Measurements from ENCODE around the gene NEUROD6.

NEUROD6 gene

DNA sequence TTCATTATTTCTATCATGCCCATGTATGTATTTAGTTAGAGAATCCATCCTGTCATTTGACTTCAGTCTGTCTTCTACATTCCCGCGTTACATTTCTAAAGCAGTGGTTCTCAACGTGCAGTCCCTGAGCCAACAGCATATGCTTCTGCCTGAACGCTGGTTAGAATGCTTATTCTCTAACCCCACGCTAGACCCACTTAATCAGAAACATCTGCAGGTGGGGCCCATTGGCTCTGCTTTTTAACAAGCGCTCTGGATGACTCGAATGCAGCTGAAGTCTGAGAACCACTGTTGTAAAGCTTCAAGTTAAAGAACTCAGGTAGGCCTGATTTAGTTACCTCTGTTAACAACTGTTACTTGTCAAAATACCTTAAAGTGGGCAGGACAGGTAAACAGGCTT, 38.2 kb downstream of the NEUROD6 start:
- CTCF ChIA-PET = no interaction called here
- POLR2A ChIA-PET = no interaction called here
- TF ChIP-seq ZFP3 (tag by site-specific recombination; IDR thresholded peaks at IDR 0.05; ENCODE audit: low read depth) (no peak), KLF16 (tag by site-specific recombination; IDR thresholded peaks at IDR 0.05) (no peak), KLF7 (tag by site-specific recombination; IDR thresholded peaks at IDR 0.05; ENCODE audit: borderline replicate concordance) (no peak), ZNF292 (tag by site-specific recombination; IDR thresholded peaks at IDR 0.05; ENCODE audit: borderline replicate concordance, low read depth) (no peak), ZNF521 (tag by site-specific recombination; IDR thresholded peaks at IDR 0.05) (no peak)
- TF ChIP-seq, protein P1, sequence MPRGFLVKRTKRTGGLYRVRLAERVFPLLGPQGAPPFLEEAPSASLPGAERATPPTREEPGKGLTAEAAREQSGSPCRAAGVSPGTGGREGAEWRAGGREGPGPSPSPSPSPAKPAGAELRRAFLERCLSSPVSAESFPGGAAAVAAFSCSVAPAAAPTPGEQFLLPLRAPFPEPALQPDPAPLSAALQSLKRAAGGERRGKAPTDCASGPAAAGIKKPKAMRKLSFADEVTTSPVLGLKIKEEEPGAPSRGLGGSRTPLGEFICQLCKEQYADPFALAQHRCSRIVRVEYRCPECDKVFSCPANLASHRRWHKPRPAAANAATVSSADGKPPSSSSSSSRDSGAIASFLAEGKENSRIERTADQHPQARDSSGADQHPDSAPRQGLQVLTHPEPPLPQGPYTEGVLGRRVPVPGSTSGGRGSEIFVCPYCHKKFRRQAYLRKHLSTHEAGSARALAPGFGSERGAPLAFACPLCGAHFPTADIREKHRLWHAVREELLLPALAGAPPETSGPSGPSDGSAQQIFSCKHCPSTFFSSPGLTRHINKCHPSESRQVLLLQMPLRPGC (tag by site-specific recombination; IDR thresholded peaks at IDR 0.05) = no peak
- no peaks in the 10 kb centered on the region for H3K36me3 ChIP-seq (ENCODE audit: control insufficient read depth in 2 of 2, insufficient read depth in 1 of 2, low read length in 2 of 2)
- no peaks in the 10 kb centered on the region for H3K4me1 ChIP-seq (ENCODE audit: control insufficient read depth, insufficient read depth, low read length)
- H3K4me3 ChIP-seq (ENCODE audit: low read depth, low read length) = no peak overlapping the region
- no peaks in the 10 kb centered on the region for H3K9me3 ChIP-seq (ENCODE audit: control insufficient read depth, insufficient read depth, low read depth, low read length)
- no peak overlapping the region for H3K27ac ChIP-seq (ENCODE audit: extremely low read depth, low read depth, low read length)

DNA sequence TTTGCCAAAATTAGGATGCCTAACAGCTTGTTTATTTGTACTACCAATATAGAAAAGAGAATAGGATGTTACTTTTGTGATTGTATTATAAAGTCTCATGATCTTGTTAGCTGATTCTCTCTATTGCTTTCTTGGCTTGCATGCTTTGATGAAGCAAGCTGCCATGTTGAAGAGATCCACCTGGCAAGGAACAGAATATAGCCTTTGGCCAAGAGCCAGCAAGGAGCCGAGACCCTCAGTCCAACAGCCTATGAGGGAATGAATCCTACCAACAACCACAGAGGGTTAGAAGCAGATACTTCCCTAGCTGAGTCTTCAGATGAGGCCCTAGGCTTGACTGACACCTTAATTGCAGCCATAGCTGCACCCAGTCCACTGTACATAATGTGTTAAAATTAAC, 41.2 kb downstream of the NEUROD6 start:
- H3K36me3 ChIP-seq (ENCODE audit: control insufficient read depth in 2 of 2, insufficient read depth in 1 of 2, low read length in 2 of 2) = no peaks in the 10 kb centered on the region
- no peak overlapping the region for H3K27ac ChIP-seq (ENCODE audit: extremely low read depth, low read depth, low read length)
- POLR2A ChIA-PET = no interaction called here
- TF ChIP-seq, protein P2, sequence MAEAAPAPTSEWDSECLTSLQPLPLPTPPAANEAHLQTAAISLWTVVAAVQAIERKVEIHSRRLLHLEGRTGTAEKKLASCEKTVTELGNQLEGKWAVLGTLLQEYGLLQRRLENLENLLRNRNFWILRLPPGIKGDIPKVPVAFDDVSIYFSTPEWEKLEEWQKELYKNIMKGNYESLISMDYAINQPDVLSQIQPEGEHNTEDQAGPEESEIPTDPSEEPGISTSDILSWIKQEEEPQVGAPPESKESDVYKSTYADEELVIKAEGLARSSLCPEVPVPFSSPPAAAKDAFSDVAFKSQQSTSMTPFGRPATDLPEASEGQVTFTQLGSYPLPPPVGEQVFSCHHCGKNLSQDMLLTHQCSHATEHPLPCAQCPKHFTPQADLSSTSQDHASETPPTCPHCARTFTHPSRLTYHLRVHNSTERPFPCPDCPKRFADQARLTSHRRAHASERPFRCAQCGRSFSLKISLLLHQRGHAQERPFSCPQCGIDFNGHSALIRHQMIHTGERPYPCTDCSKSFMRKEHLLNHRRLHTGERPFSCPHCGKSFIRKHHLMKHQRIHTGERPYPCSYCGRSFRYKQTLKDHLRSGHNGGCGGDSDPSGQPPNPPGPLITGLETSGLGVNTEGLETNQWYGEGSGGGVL (tag by site-specific recombination; IDR thresholded peaks at IDR 0.05) = no peak
- TF ChIP-seq ZNF626 (tag by site-specific recombination; IDR thresholded peaks at IDR 0.05) = no peak
- no peak for TF ChIP-seq ZNF37A (tag by site-specific recombination; IDR thresholded peaks at IDR 0.05)
- TF ChIP-seq, protein P3, sequence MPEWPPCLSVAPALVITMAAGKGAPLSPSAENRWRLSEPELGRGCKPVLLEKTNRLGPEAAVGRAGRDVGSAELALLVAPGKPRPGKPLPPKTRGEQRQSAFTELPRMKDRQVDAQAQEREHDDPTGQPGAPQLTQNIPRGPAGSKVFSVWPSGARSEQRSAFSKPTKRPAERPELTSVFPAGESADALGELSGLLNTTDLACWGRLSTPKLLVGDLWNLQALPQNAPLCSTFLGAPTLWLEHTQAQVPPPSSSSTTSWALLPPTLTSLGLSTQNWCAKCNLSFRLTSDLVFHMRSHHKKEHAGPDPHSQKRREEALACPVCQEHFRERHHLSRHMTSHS (tag by site-specific recombination; IDR thresholded peaks at IDR 0.05) = no peak
- TF ChIP-seq ZNF350 (tag by site-specific recombination; IDR thresholded peaks at IDR 0.05) = no peak
- TF ChIP-seq ZNF292 (tag by site-specific recombination; IDR thresholded peaks at IDR 0.05; ENCODE audit: borderline replicate concordance, low read depth) = no peak
- H3K4me1 ChIP-seq (ENCODE audit: control insufficient read depth, insufficient read depth, low read length) = no peaks in the 10 kb centered on the region
- CTCF ChIA-PET = no interaction called here
- no peak overlapping the region for H3K4me3 ChIP-seq (ENCODE audit: low read depth, low read length)
- no peaks in the 10 kb centered on the region for H3K9me3 ChIP-seq (ENCODE audit: control insufficient read depth, insufficient read depth, low read depth, low read length)

DNA sequence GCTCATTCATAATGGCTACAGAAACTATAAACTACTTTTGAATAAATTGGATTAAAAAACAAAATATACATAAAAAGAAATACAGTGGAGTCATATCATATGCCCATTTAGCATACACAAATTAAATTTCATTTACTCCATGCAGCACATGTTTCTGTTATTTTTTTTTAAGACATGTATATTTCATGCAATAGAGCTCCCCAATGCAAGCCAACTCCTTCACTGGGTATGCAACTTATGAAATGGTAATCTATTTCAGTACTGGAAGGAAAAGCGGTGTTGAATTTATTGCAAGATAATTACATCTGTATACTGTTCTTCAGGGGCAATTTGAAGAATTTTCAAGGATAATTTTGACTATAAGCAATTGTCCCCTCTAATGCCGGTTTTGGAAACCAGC, 49.9 kb downstream of the NEUROD6 start:
- Histone ChIP-seq H3K9me3 (ENCODE audit: control insufficient read depth, insufficient read depth, low read depth, low read length) (no peaks in the 10 kb centered on the region), H3K27ac (ENCODE audit: extremely low read depth, low read depth, low read length) (no peak overlapping the region), H3K4me1 (ENCODE audit: control insufficient read depth, insufficient read depth, low read length) (no peaks in the 10 kb centered on the region), H3K4me3 (ENCODE audit: low read depth, low read length) (no peak overlapping the region), H3K36me3 (ENCODE audit: control insufficient read depth in 2 of 2, insufficient read depth in 1 of 2, low read length in 2 of 2) (no peaks in the 10 kb centered on the region)
- CTCF ChIA-PET = no interaction called here
- POLR2A ChIA-PET = no interaction called here
- TF ChIP-seq ZNF600 (tag by site-specific recombination; IDR thresholded peaks at IDR 0.05) (no peak), YY1 (tag by site-specific recombination; IDR thresholded peaks at IDR 0.05) (no peak), ZNF514 (tag by site-specific recombination; IDR thresholded peaks at IDR 0.05) (no peak), ZNF747 (tag by site-specific recombination; IDR thresholded peaks at IDR 0.05) (no peak), ZNF792 (tag by site-specific recombination; IDR thresholded peaks at IDR 0.05) (no peak), ZNF777 (tag by site-specific recombination; IDR thresholded peaks at IDR 0.05; ENCODE audit: borderline replicate concordance) (no peak), ZNF394 (tag by site-specific recombination; IDR thresholded peaks at IDR 0.05; ENCODE audit: borderline replicate concordance) (no peak), ZNF132 (tag by site-specific recombination; IDR thresholded peaks at IDR 0.05; ENCODE audit: borderline replicate concordance) (no peak)
- TF ChIP-seq, protein P4, sequence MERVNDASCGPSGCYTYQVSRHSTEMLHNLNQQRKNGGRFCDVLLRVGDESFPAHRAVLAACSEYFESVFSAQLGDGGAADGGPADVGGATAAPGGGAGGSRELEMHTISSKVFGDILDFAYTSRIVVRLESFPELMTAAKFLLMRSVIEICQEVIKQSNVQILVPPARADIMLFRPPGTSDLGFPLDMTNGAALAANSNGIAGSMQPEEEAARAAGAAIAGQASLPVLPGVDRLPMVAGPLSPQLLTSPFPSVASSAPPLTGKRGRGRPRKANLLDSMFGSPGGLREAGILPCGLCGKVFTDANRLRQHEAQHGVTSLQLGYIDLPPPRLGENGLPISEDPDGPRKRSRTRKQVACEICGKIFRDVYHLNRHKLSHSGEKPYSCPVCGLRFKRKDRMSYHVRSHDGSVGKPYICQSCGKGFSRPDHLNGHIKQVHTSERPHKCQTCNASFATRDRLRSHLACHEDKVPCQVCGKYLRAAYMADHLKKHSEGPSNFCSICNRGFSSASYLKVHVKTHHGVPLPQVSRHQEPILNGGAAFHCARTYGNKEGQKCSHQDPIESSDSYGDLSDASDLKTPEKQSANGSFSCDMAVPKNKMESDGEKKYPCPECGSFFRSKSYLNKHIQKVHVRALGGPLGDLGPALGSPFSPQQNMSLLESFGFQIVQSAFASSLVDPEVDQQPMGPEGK (tag by site-specific recombination; IDR thresholded peaks at IDR 0.05) = no peak
- TF ChIP-seq, protein P5, sequence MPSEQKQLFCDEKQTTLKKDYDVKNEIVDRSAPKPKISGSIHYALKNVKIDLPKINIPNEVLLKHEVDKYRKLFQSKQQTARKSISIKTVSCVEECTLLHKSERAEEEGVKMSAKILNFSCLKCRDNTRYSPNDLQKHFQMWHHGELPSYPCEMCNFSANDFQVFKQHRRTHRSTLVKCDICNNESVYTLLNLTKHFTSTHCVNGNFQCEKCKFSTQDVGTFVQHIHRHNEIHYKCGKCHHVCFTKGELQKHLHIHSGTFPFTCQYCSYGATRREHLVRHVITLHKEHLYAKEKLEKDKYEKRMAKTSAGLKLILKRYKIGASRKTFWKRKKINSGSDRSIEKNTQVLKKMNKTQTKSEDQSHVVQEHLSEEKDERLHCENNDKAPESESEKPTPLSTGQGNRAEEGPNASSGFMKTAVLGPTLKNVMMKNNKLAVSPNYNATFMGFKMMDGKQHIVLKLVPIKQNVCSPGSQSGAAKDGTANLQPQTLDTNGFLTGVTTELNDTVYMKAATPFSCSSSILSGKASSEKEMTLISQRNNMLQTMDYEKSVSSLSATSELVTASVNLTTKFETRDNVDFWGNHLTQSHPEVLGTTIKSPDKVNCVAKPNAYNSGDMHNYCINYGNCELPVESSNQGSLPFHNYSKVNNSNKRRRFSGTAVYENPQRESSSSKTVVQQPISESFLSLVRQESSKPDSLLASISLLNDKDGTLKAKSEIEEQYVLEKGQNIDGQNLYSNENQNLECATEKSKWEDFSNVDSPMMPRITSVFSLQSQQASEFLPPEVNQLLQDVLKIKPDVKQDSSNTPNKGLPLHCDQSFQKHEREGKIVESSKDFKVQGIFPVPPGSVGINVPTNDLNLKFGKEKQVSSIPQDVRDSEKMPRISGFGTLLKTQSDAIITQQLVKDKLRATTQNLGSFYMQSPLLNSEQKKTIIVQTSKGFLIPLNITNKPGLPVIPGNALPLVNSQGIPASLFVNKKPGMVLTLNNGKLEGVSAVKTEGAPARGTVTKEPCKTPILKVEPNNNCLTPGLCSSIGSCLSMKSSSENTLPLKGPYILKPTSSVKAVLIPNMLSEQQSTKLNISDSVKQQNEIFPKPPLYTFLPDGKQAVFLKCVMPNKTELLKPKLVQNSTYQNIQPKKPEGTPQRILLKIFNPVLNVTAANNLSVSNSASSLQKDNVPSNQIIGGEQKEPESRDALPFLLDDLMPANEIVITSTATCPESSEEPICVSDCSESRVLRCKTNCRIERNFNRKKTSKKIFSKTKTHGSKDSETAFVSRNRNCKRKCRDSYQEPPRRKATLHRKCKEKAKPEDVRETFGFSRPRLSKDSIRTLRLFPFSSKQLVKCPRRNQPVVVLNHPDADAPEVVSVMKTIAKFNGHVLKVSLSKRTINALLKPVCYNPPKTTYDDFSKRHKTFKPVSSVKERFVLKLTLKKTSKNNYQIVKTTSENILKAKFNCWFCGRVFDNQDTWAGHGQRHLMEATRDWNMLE (tag by site-specific recombination; conservative IDR thresholded peaks at IDR 0.05; ENCODE audit: low read depth) = no peak
